H1 (cell line): Measurements from ENCODE around the gene MYLK. TPM values are rescaled to one million over a fixed set of nuclear protein-coding genes. Genes with fewer than 3 reads are reported as not detected.

Source experiments
- CTCF ChIA-PET: fragments of 300-600 bp; sonication (Branson Sonifier 250); formaldehyde crosslinking; loops from one replicate; lab custom pipeline; 2021; ENCODE audit not compliant: partially characterized antibody; lab: Charles Lee
- POLR2A ChIA-PET: fragments of 300-600 bp; sonication (Branson Sonifier 250); formaldehyde crosslinking; loops from one replicate; lab custom pipeline; 2021; ENCODE audit warnings: inconsistent platforms; ENCODE audit not compliant: partially characterized antibody; lab: Charles Lee
- DNase-seq, 2 experiments: peaks; one replicate each; pipeline versions ENCODE4 v3.0.0 to v3.0.0-alpha.2; 2010 to 2022; ENCODE audit warnings: low spot score in 2 of 2, low read depth in 1 of 2, mixed read lengths in 1 of 2
- FAIRE-seq: peaks from 2 replicates; lab custom pipeline; 2011; peaks lifted over from hg19 to GRCh38; lab: Jason Lieb, UNC
- H2AFZ ChIP-seq: 2 replicates; pipeline ENCODE4 v1.8.1; 2012; ENCODE audit warnings: low read length, inconsistent platforms
- H2AK5ac ChIP-seq: 2 replicates; pipeline ENCODE4 v1.6.1; 2013; ENCODE audit warnings: low read depth, low read length
- H2BK120ac ChIP-seq: replicated peaks from 2 replicates; pipeline ENCODE3; 2013; ENCODE audit warnings: low read depth, low read length, inconsistent platforms
- H2BK12ac ChIP-seq: 2 replicates; pipeline ENCODE4 v1.6.1; 2013; ENCODE audit warnings: low read depth, low read length
- H2BK15ac ChIP-seq: 2 replicates; pipeline ENCODE4 v1.6.1; 2013; ENCODE audit warnings: low read length
- H2BK20ac ChIP-seq: 2 replicates; pipeline ENCODE4 v1.6.1; 2013; ENCODE audit warnings: low read length
- H2BK5ac ChIP-seq: 2 replicates; pipeline ENCODE4 v1.6.1; 2013; ENCODE audit warnings: low read depth, low read length
- H3K14ac ChIP-seq: 2 replicates; pipeline ENCODE4 v1.6.1; 2013; ENCODE audit warnings: inconsistent platforms; ENCODE audit not compliant: insufficient read length
- H3K18ac ChIP-seq: 2 replicates; pipeline ENCODE4 v1.6.1; 2013; ENCODE audit warnings: low read length; ENCODE audit errors: extremely low read depth
- H3K23ac ChIP-seq: 2 replicates; pipeline ENCODE4 v1.6.1; 2013; ENCODE audit warnings: inconsistent platforms; ENCODE audit not compliant: insufficient read length
- H3K23me2 ChIP-seq: 2 replicates; pipeline ENCODE4 v1.6.1; 2013; ENCODE audit warnings: low read depth, low read length
- H3K27ac ChIP-seq: 2 replicates; pipeline ENCODE4 v1.6.1; 2011; ENCODE audit warnings: low read depth, low read length, inconsistent platforms
- H3K27me3 ChIP-seq, 4 experiments: replicated peaks in 1 of 4; 1 replicate in 1 of 4; 2 replicates in 3 of 4; pipeline versions ENCODE4 v1.6.1 to v1.8.1; 2011 to 2013; ENCODE audit warnings: low read length in 3 of 4, mild to moderate bottlenecking in 3 of 4, inconsistent platforms in 2 of 4, mixed read lengths in 2 of 4, moderate library complexity in 1 of 4; ENCODE audit not compliant: control insufficient read depth in 3 of 4, insufficient read depth in 3 of 4; ENCODE audit errors: extremely low read depth in 1 of 4
- H3K36me3 ChIP-seq, 4 experiments: 2 replicates each; pipeline versions ENCODE4 v1.6.1 to v1.8.1; 2011 to 2013; ENCODE audit warnings: mild to moderate bottlenecking in 4 of 4, low read length in 3 of 4, moderate library complexity in 2 of 4, control low read depth in 1 of 4, inconsistent platforms in 1 of 4; ENCODE audit not compliant: insufficient read depth in 4 of 4, control insufficient read depth in 2 of 4
- H3K4ac ChIP-seq: replicated peaks from 2 replicates; pipeline ENCODE3; 2013; ENCODE audit warnings: low read length, low read depth, mixed read lengths, inconsistent platforms; ENCODE audit not compliant: insufficient read length
- H3K4me1 ChIP-seq, 4 experiments: replicated peaks in 1 of 4; 1 replicate in 1 of 4; 2 replicates in 3 of 4; pipeline versions ENCODE4 v1.6.1 to v1.8.1; 2011 to 2013; ENCODE audit warnings: low read length in 3 of 4, inconsistent platforms in 2 of 4, mixed read lengths in 1 of 4; ENCODE audit not compliant: insufficient read depth in 4 of 4, control insufficient read depth in 3 of 4
- H3K4me2 ChIP-seq, 2 experiments: 2 replicates each; pipeline versions ENCODE4 v1.6.1 to v1.8.1; 2011 to 2013; ENCODE audit warnings: low read depth in 2 of 2, low read length in 2 of 2, control low read depth in 1 of 2, inconsistent platforms in 1 of 2, mild to moderate bottlenecking in 1 of 2; ENCODE audit not compliant: insufficient read depth in 1 of 2
- H3K4me3 ChIP-seq, 4 experiments: fragments of 200-600, 300-600 bp in 1 of 4; sonication (generic), shearing (Covaris generic), sonication (Bioruptor Twin) in 1 of 4; 2 replicates each; pipeline versions ENCODE4 v1.5.1 to v1.8.1; 2011 to 2016; ENCODE audit warnings: low read length in 4 of 4, low read depth in 3 of 4, control low read depth in 2 of 4, inconsistent platforms in 2 of 4, mild to moderate bottlenecking in 2 of 4, mixed read lengths in 1 of 4, moderate library complexity in 1 of 4; ENCODE audit not compliant: insufficient read depth in 2 of 4; ENCODE audit errors: extremely low read depth in 1 of 4
- H3K56ac ChIP-seq: replicated peaks from 2 replicates; pipeline ENCODE3; 2013; ENCODE audit warnings: low read depth, mild to moderate bottlenecking, mixed read lengths, low read length, inconsistent platforms; ENCODE audit not compliant: insufficient read length
- H3K79me1 ChIP-seq: 2 replicates; pipeline ENCODE4 v1.6.1; 2013; ENCODE audit warnings: low read depth, low read length, control low read depth
- H3K79me2 ChIP-seq, 2 experiments: 2 replicates each; pipeline versions ENCODE4 v1.6.1 to v1.8.1; 2012 to 2013; ENCODE audit warnings: low read length in 2 of 2, mild to moderate bottlenecking in 2 of 2, inconsistent platforms in 1 of 2; ENCODE audit not compliant: insufficient read depth in 2 of 2, control insufficient read depth in 1 of 2
- H3K9ac ChIP-seq, 4 experiments: replicated peaks in 1 of 4; 1 replicate in 1 of 4; 2 replicates in 3 of 4; pipeline versions ENCODE4 v1.6.1 to v1.8.1; 2011 to 2013; ENCODE audit warnings: low read depth in 3 of 4, low read length in 3 of 4, control low read depth in 2 of 4, mild to moderate bottlenecking in 2 of 4, moderate library complexity in 2 of 4, inconsistent platforms in 1 of 4; ENCODE audit errors: extremely low read depth in 1 of 4
- H3K9me3 ChIP-seq, 2 experiments: 2 replicates each; pipeline versions ENCODE4 v1.6.1 to v1.8.1; 2012 to 2013; ENCODE audit warnings: mild to moderate bottlenecking in 2 of 2, moderate library complexity in 2 of 2, control low read depth in 1 of 2, inconsistent platforms in 1 of 2, low read depth in 1 of 2, low read length in 1 of 2, mixed read lengths in 1 of 2; ENCODE audit not compliant: insufficient read depth in 2 of 2
- H4K20me1 ChIP-seq, 2 experiments: replicated peaks in 1 of 2; 2 replicates each; pipeline versions ENCODE3 to v1.8.1; 2011 to 2013; ENCODE audit warnings: inconsistent platforms in 2 of 2, low read length in 2 of 2, mild to moderate bottlenecking in 1 of 2; ENCODE audit not compliant: insufficient read depth in 2 of 2, control insufficient read depth in 1 of 2
- H4K5ac ChIP-seq: 2 replicates; pipeline ENCODE4 v1.6.1; 2013; ENCODE audit warnings: low read length, low read depth, mixed read lengths, inconsistent platforms; ENCODE audit not compliant: insufficient read length
- H4K8ac ChIP-seq: 2 replicates; pipeline ENCODE4 v1.8.0; 2013; ENCODE audit warnings: mild to moderate bottlenecking, moderate library complexity, low read length, inconsistent platforms; ENCODE audit not compliant: insufficient read depth; ENCODE audit errors: extremely low read depth
- H4K91ac ChIP-seq: replicated peaks from 2 replicates; pipeline ENCODE3; 2013; ENCODE audit warnings: low read length, mixed read lengths, inconsistent platforms; ENCODE audit not compliant: insufficient read length
- CHD2 ChIP-seq: IDR thresholded peaks from 2 replicates; pipeline ENCODE4 v1.6.1; 2012; ENCODE audit warnings: low read length, improper control_type of control experiment
- EP300 ChIP-seq, 2 experiments: IDR thresholded peaks; 1 replicate in 1 of 2; 2 replicates in 1 of 2; pipeline ENCODE4 v1.6.1; 2011 to 2012; ENCODE audit warnings: low read depth in 2 of 2, low read length in 2 of 2, mild to moderate bottlenecking in 2 of 2, borderline replicate concordance in 1 of 2, inconsistent platforms in 1 of 2, moderate library complexity in 1 of 2
- GABPA ChIP-seq: IDR thresholded peaks from 2 replicates; pipeline ENCODE4 v1.6.1; 2011; ENCODE audit warnings: mild to moderate bottlenecking, low read length, moderate library complexity, borderline replicate concordance; ENCODE audit not compliant: insufficient read depth
- GTF2F1 ChIP-seq: IDR thresholded peaks from 2 replicates; pipeline ENCODE4 v1.6.1; 2012; ENCODE audit warnings: low read depth, low read length, improper control_type of control experiment, borderline replicate concordance
- HDAC6 ChIP-seq: IDR thresholded peaks from one replicate; pipeline ENCODE4 v1.7.1; 2012; ENCODE audit warnings: low read depth, mild to moderate bottlenecking, inconsistent platforms, low read length, moderate library complexity
- RAD21 ChIP-seq, 2 experiments: IDR thresholded peaks in 1 of 2; conservative IDR thresholded peaks in 1 of 2; 2 replicates each; pipeline ENCODE4 v1.6.1; 2011; ENCODE audit warnings: low read depth in 2 of 2, low read length in 2 of 2, improper control_type of control experiment in 1 of 2, inconsistent platforms in 1 of 2, mild to moderate bottlenecking in 1 of 2, moderate library complexity in 1 of 2
- SAP30 ChIP-seq: fragments of 300-600 bp; sonication (generic); IDR thresholded peaks from 2 replicates; pipeline ENCODE4 v1.7.1; 2012; ENCODE audit warnings: low read length, moderate library complexity, mild to moderate bottlenecking, inconsistent platforms; ENCODE audit not compliant: insufficient read depth, insufficient replicate concordance
- SIN3A ChIP-seq, 2 experiments: IDR thresholded peaks in 1 of 2; conservative IDR thresholded peaks in 1 of 2; 2 replicates each; pipeline ENCODE4 v1.6.1; 2011 to 2012; ENCODE audit warnings: low read length in 2 of 2, improper control_type of control experiment in 1 of 2, low read depth in 1 of 2, mild to moderate bottlenecking in 1 of 2
- SIRT6 ChIP-seq: IDR thresholded peaks from one replicate; pipeline ENCODE4 v1.7.1; 2012; ENCODE audit warnings: low read length, inconsistent platforms
- SP2 ChIP-seq: IDR thresholded peaks from 2 replicates; pipeline ENCODE4 v1.6.1; 2012; ENCODE audit warnings: mild to moderate bottlenecking, low read length, inconsistent platforms
- SP4 ChIP-seq: IDR thresholded peaks from 2 replicates; pipeline ENCODE4 v1.6.1; 2012; ENCODE audit warnings: low read length, inconsistent platforms
- TEAD4 ChIP-seq: IDR thresholded peaks from 2 replicates; pipeline ENCODE4 v1.6.1; 2012; ENCODE audit warnings: low read depth, low read length, inconsistent platforms, mixed read lengths
- WGBS, 2 experiments: shearing (Covaris generic) in 1 of 2; methylation state at CpG; one replicate each; pipeline versions ENCODE4 v1.1.6 to v1.1.7; 2013 to 2015; ENCODE audit warnings: low lambda C conversion rate in 2 of 2, mixed read lengths in 2 of 2, inconsistent platforms in 1 of 2, low coverage in 1 of 2, missing lambda C conversion rate in 1 of 2; ENCODE audit not compliant: insufficient replicate concordance in 2 of 2, insufficient coverage in 1 of 2, insufficient read length in 1 of 2; ENCODE audit errors: extremely low coverage in 1 of 2, missing lambda C conversion rate in 1 of 2; 5-methylcytosine and 5-hydroxymethylcytosine counted together
- polyA plus RNA-seq, 7 experiments: library from polyadenylated mRNA; depleted of rRNA in 3 of 7; stranded (reverse) in 5 of 7; unstranded in 2 of 7; fragments of >200 nt in 5 of 7; fragments of 200-250 nt in 2 of 7; gene quantifications; 1 replicate in 5 of 7; 2 replicates in 1 of 7; 4 replicates in 1 of 7; pipeline versions ENCODE4 v1.2.1 to v1.2.3, GENCODE V29; 2011 to 2013; ENCODE audit warnings: missing spikeins in 2 of 7, mixed read lengths in 2 of 7
- total RNA-seq: library from RNA; stranded (reverse); fragmentation: NEBNext Ultra II Directional; extraction: Animal tissue kit (Norgen Biotek cat#: 25700); gene quantifications from 2 replicates; pipeline ENCODE4 v1.2.1, GENCODE V29; 2021
- TF ChIP-seq, protein P1 (sequence below): IDR thresholded peaks from 2 replicates; pipeline ENCODE4 v1.6.1; 2012; ENCODE audit warnings: inconsistent platforms

The MYLK gene
- total and polyA plus RNA-seq, 2 of the 8 experiments (the other 6 are each of a cell fraction or from before 2014, with no cell fraction given), result 11.6 to 21.3 TPM

DNA sequence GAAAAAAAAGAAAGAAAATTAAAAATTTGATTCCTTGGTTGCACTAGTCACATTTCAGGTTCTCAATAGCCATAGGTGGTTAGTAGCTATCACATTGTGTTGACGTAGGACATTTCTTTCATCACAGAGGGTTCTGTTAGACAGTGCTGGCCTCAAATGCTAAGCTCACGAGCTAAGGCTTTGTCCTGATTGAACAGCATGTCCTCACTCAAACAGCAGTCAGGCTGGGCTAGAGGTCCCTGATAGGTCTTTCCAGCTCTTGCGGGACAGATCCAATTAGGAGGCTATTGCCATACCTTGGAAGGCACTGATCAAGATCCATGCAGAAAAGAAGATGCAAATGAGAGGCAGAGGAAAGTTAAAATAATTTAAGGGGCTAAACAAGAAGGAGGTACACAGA, 213.4 kb downstream of the MYLK start:
- no peak overlapping the region for H3K14ac ChIP-seq
- no peak overlapping the region for H2BK12ac ChIP-seq
- no peak overlapping the region for H4K5ac ChIP-seq
- no peaks in the 10 kb centered on the region for H3K27me3 ChIP-seq
- 79% methylated on average over 3 of the region's 3 CpGs; no CpG with 5 or more reads in 1 of the 2 experiments for WGBS, 2 experiments
- no peak overlapping the region for H3K9ac ChIP-seq
- no peak overlapping the region for H2BK5ac ChIP-seq
- FAIRE-seq (no peak), DNase-seq (no peak)
- no peak overlapping the region for H3K27ac ChIP-seq
- H3K9me3 ChIP-seq, result no peaks in the 10 kb centered on the region
- H3K79me2 ChIP-seq, result no peaks in the 10 kb centered on the region
- no peak overlapping the region for H2AK5ac ChIP-seq
- H2BK20ac ChIP-seq, result no peak overlapping the region
- no peaks in the 10 kb centered on the region; the same call in 1 of the 2 replicates for H3K23me2 ChIP-seq
- H2BK15ac ChIP-seq, result no peak overlapping the region
- peaks cover 0 to 2% of the 10 kb centered on the region in 2 experiments for H4K20me1 ChIP-seq
- ChIA-PET POLR2A (no interaction called here), CTCF (interaction anchor here (0.7 to 51.6 kb wide), 6 partner anchors 9 to 44 kb away, joined by 3 to 1463 read pairs (median 4); no protein-coding TSS in a partner anchor)
- H2AFZ ChIP-seq, result no peak overlapping the region
- no peak overlapping the region for H3K4me3 ChIP-seq
- H3K79me1 ChIP-seq, result no peaks in the 10 kb centered on the region
- H4K8ac ChIP-seq, result no peak overlapping the region; the same call in 1 of the 2 replicates
- no peaks in the 10 kb centered on the region for H3K36me3 ChIP-seq
- H3K18ac ChIP-seq, result no peak overlapping the region
- no peak overlapping the region for H3K4me2 ChIP-seq
- no peaks in the 10 kb centered on the region for H3K4me1 ChIP-seq
- no peak overlapping the region for H2BK120ac ChIP-seq
- no peak overlapping the region for H3K56ac ChIP-seq
- H3K4ac ChIP-seq, result no peak overlapping the region
- no peak overlapping the region for H3K23ac ChIP-seq
- no peak overlapping the region for H4K91ac ChIP-seq
- no peak for TF ChIP-seq EP300 (IDR thresholded peaks at IDR 0.05; ENCODE audit: borderline replicate concordance in 1 of 2, low read depth in 2 of 2, low read length in 2 of 2)
- no peak for TF ChIP-seq HDAC6
- TF ChIP-seq CHD2, result no peak
- TF ChIP-seq SIN3A (conservative IDR thresholded peaks at IDR 0.05 in 1 of 2, IDR thresholded peaks at IDR 0.05 in 1 of 2; ENCODE audit: low read depth in 1 of 2, low read length in 2 of 2), result no peak
- no peak for TF ChIP-seq SIRT6
- no peak for TF ChIP-seq SP2
- no peak for TF ChIP-seq TEAD4
- TF ChIP-seq SAP30, result no peak
- TF ChIP-seq RAD21 (IDR thresholded peaks at IDR 0.05 in 1 of 2, conservative IDR thresholded peaks at IDR 0.05 in 1 of 2; ENCODE audit: low read depth in 2 of 2, low read length in 2 of 2), result no peak
- no peak for TF ChIP-seq GABPA
- TF ChIP-seq, protein P1, sequence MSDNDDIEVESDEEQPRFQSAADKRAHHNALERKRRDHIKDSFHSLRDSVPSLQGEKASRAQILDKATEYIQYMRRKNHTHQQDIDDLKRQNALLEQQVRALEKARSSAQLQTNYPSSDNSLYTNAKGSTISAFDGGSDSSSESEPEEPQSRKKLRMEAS, result no peak
- no peak for TF ChIP-seq GTF2F1
- TF ChIP-seq SP4, result no peak
